GM18526 (cell line): ENCODE measurements around the gene PSPC1.

Experiments used
- POLR2A ChIP-seq: IDR thresholded peaks from 3 replicates; pipeline ENCODE4 v1.6.1; 2011; ENCODE audit not compliant: insufficient read length; ENCODE audit errors: extremely low read depth

The PSPC1 gene, protein sequence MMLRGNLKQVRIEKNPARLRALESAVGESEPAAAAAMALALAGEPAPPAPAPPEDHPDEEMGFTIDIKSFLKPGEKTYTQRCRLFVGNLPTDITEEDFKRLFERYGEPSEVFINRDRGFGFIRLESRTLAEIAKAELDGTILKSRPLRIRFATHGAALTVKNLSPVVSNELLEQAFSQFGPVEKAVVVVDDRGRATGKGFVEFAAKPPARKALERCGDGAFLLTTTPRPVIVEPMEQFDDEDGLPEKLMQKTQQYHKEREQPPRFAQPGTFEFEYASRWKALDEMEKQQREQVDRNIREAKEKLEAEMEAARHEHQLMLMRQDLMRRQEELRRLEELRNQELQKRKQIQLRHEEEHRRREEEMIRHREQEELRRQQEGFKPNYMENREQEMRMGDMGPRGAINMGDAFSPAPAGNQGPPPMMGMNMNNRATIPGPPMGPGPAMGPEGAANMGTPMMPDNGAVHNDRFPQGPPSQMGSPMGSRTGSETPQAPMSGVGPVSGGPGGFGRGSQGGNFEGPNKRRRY

DNA sequence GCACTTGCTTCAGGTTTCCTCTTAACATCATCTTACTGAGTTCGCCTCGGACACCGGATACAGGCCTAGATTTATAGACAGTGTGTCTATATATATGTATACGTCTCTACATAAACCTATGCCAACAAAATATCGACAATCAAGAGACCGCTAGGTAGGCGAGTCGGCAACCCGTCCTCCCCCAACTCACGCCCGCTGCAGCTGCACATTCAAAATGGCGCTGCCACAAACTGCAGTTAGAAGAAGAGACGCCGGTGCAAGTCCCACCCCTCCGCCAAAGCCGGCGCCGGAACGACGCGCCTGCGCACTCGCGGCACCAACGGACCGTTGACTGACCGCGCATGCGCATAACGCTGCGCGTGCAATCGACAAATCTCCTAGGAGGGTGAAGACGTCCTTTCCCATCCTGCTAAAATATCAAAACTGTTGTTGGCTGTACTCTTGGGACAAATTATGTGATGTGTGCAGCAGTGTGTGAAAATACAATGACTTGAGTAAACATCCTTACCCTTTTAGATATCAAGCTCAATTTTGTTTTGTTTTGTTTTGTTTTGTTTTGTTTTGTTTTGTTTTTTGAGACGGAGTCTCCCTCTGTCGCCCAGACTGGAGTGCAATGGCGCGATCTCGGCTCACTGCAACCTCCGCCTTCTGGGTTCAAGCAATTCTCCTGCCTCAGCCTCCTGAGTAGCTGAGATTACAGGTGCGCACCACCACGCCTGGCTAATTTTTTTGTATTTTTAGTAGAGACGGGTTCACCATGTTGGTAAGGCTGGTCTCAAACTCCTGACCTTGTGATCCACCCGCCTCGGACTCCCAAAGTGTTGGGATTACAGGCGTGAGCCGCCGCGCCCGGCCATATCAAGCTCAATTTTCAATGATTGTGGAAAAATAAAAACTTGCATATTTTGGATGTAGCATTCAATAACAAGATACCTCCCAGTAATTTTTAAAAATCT is at the start of gene PSPC1:
Gene PSPC1, minus strand, starts transcription at position 219 of the 956 bp plus-strand sequence. Its CDS starts 188 bp downstream, at position 31.
- peak; percentile 91 for TF ChIP-seq POLR2A

DNA sequence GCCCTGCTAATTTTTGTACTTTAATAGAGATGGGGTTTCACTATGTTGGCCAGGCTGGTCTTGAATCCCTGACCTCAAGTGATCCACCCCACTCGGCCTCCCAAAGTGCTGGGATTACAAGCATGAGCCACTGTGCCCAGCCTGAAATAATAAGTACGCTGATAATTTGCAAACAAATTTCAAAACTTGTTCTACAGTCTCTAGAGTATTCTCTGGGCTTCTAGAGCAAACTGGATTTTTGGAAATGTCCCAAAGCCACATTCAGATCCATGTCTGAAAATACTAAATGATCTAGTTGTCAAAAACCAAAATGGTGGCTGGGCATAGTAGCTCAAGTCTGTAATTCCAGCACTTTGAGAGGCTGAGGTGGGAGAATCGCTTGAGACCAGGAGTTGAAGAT is 39.9 kb upstream of the PSPC1 start:
- TF ChIP-seq POLR2A = no peak

DNA sequence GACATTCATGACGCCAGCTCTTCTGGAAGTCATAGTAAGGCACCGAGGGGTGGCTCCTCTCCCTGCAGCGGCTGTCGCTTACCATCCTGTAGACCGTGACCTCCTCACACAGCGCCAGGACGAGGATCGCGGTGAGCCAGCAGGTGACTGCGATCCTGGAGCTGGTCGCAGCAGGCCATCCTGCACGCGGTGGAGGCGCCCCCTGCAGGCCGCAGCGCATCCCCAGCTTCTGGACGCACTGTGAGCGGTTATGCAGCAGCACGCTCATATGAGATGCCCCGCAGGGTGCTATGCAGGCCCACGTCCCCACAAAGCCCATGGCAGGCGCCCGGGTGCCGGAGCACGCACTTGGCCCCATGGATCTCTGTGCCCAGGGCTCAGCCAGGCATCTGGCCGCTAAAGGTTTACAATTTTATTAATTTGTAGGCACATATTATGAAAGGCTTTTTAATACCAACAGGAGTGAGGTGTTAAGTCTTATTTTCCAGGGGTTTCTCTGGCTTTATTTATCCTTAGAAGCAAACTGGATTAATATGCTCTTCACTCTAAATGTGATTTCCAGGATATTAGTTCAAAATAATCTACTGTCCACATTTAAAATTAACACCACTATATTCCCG is 35.6 kb upstream of the PSPC1 start:
- no peak for TF ChIP-seq POLR2A

DNA sequence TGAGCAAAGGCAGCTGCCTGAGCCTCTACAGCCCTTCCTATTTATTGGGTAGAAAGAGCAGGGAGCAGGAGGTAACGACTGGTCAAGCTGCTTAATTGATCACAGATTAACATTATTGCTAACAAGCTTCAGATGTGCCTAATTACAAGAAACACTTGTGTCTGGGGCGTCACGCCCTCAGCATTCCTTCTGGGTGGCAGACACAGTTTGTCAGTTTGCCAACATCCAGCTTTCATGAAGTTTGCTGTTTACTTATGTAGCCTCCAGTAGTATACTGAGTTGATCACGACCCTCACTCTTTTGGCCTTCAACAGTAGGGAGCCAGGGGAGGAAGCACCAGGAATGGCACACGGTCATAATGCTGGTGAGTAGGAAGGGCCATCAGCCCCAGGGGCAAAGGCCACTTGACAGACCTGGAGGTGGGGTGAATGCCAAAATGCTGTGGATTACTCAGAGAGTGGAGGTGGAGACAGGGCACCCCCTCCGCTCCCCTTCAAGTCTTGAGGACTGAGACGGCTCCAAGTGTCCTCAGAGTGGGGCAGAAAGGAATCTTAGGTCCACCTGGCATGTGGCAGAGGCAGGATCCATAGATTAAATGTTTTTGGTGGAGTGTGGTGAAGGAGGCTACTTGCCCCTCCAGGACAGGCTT is 34.9 kb upstream of the PSPC1 start:
- no peak for TF ChIP-seq POLR2A

DNA sequence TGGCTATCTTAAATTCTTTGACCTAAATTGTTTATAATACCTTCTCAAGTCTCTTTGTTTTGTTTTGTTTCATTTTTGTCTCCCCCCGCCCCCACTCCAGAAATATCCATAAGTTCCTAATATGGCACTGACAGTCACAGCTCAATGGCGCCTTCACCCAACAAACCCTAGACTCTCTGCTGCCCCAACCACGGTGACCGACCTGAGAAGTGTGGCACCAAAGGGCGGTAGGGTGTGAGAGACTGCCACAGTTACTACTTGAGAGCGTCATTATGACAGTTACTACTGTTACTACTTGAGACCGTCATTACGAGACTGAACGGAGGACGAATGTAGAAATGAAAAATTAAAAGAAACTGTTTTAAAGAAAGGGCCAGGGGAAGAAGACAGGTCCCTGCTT is 34.4 kb upstream of the PSPC1 start:
- no peak for TF ChIP-seq POLR2A

DNA sequence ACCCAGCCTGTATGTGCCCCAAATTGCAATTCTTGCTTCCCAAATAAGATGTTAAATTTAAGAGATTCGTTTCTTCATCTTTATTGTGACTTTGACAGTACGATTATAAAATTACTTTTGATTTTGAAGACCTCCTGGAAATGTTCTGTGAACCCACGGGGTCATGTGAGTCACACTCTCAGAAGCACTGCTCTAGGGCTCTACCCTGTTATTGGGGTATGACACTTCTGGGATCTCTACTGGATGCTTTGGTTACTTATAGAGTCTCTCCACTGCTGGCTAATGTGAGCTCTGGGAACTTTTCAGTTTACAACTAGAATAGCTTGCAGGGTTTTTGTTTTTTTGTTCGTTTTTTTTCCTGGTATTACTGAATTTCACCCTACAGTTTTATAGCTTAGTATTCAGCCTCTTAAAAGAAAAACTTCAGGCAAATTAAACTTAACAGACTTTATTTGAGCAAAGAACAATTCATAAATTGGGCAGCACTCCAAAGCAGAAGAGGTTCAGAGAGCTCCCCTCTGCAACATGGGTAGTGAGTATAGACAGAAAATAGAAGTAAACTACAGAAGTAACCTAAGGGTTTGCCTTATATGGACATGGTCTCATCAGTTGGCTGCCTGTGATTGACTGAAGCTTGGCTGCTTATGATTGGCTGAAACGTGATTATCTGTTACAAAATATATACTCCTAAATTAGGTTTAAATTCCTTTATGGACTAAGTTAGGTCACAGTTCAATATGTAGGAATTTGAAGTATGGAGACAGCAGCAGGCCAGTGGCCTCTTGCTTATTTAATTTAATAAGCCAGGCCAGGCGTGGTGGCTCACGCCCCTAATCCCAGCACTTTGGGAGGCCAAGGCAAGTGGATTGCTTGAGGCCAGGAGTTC is 28.5 kb upstream of the PSPC1 start:
- TF ChIP-seq POLR2A = no peak

DNA sequence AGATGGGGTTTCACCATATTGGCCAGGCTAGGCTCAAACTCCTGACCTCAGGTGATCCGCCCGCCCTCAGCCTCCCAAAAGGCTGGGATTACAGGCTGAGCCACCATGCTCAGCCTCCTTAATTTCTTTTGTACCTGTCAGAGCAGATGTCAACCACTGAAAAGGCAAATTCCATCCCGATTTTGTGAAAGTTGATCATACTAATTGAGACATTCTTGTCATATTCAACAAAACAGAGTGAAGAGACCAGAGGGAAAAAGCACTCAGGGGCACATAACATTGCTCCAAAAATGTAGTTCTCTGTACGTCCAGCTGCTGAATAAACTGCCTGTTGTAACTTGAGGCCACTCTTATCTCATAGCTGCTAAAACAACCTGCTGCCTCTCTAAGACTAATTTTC is 27.4 kb upstream of the PSPC1 start:
- TF ChIP-seq POLR2A = no peak

DNA sequence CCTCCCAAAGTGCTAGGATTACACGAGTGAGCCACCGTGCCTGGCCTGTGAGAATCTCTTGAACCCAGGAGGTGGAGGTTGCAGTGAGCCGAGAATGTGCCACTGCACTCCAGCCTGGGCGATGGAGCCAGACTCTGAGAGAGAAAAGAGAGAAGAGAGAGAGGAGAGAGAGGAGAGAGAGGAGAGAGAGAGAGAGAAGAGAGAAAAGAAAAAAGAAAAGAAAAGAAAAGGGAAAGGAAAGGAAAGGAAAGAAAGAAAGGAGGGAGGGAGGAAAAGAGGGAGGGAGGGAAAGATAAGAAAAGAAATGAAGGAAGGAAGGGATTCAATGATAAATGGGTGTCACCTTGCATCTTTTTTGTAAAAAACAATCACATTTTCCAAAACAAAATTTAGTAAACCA is 23.0 kb upstream of the PSPC1 start:
- no peak for TF ChIP-seq POLR2A

DNA sequence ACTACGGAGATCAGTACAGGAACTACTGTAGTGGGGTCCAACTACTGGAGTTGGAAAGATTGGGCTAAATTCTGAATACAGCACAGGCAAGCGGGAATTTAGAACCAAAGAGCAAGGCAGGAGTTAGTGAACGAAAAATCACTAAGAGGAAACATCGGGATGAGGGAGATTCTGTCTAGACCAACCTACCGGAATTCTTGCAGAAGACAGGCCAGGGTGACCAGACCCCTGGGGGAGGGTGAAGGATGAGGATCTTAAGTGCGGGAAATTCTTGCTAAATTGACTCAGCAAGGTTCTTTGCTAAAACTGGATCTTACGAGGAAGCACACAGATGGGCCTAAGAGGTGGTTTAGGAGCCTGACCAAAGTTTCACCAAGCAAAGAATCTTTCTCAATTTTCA is 13.2 kb upstream of the PSPC1 start:
- no peak for TF ChIP-seq POLR2A

DNA sequence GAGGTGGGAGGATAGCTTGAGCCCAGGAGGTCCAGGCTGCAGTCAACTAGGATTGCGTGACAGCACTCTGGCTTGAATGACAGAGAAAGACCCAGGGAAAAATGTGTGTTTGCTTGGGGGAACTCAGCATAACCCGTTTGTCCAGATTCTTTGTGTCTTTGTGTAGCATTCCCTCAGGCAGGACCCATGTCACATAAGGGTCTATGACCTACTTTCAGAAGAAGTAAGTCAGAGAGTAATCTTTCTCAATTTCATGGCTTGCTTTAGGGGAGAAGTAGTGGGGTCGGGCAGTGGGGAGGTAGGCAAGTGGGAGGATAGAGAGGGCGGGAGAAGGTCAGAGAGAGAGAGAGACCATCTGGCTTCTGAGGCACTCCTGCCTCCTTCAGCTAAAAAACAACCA is 11.9 kb upstream of the PSPC1 start:
- no peak for TF ChIP-seq POLR2A

DNA sequence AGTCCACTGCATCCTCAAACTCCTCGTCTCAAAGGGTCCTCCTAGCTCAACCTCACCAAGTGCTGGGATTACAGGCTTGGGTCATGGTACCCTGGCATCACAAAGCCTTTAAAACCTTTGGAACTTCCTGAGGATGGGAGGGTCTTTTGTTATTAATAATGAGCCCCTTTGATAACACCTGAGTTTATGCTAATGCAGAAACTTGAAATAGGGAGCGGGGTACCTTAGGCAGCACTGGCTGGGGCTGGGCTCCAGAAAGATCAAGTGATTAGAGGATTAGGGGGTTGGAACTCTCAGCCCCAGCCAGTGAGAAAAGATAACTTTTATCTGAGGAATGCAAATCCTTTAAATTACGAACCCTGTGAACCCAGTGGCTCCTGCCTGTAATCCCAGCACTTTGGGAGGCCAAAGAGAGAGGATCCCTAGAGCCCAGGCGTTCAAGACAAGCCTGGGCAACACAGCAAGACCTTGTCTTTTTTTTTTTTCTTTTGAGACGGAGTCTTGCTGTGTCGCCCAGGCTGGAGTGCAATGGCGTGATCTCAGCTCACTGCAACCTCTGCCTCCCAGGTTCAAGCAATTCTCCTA is 9.3 kb upstream of the PSPC1 start:
- TF ChIP-seq POLR2A = no peak

DNA sequence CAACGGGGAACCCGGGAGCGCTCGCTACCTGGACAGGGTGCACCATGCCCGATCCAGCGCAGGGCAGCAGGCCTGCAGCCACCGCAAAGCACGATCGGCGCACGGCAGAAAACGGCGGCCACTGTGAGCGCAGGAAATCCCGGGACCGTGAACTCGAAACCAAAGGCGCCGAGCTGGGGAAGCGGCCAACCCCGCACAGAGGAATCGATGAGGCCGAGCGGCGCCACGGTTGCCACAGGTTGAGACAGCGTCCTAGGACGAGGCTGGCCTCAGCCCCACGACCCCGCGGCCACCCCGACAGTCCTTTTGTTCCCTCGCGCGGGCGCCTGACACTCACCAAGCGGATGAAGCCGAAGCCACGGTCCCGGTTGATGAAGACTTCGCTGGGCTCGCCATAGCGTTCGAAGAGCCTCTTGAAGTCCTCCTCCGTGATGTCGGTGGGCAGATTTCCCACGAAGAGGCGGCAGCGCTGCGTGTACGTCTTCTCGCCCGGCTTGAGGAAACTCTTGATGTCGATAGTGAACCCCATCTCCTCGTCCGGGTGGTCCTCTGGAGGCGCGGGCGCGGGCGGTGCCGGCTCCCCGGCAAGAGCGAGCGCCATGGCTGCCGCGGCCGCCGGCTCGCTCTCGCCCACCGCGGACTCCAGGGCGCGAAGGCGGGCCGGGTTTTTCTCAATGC is 557 bp downstream of the PSPC1 start:
- no peak for TF ChIP-seq POLR2A

DNA sequence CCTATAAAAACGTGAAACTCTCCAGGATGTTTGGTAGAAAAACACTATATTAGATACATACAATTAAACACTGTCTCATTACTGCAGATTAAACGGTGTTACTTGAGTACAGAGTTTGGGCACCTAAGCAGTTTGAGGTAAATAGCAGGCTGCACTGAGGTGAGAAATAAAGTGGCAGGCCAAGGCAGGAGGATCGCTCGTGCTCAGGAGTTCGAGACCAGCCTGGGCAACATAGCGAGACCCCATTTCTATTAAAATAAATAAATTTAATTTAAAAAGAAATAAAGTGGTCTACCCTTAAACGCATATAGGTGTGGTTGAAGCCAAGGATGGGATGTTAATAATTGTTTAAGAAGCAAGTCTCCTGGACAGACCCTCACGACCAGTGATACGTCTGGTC is 1.2 kb downstream of the PSPC1 start:
- no peak for TF ChIP-seq POLR2A
